OCI-LY1 (cell line): ENCODE measurements around the gene FOXN3.

Experiments used
- H2AFZ ChIP-seq: fragments of 200-600 bp; sonication (generic), shearing (Covaris generic); 2 replicates; pipeline ENCODE4 v1.6.0; 2014; ENCODE audit warnings: antibody characterized with exemption, mild to moderate bottlenecking, low read length
- H3F3A ChIP-seq: fragments of 200-600 bp; sonication (generic), shearing (Covaris generic); 2 replicates; pipeline ENCODE4 v1.6.0; 2014; ENCODE audit warnings: mild to moderate bottlenecking, antibody characterized with exemption, low read length, moderate library complexity; ENCODE audit not compliant: insufficient read depth
- H3K27ac ChIP-seq: fragments of 200-600 bp; sonication (generic); 2 replicates; pipeline ENCODE4 v1.5.1; 2014; ENCODE audit warnings: low read length, mixed run types, mild to moderate bottlenecking, low read depth; ENCODE audit not compliant: poor library complexity, severe bottlenecking
- H3K27me3 ChIP-seq: fragments of 200-600 bp; sonication (generic); 2 replicates; pipeline ENCODE4 v1.6.0; 2014; ENCODE audit warnings: antibody characterized with exemption, mild to moderate bottlenecking, low read length, moderate library complexity; ENCODE audit not compliant: insufficient read depth
- H3K36me3 ChIP-seq: fragments of 200-600 bp; sonication (generic); 2 replicates; pipeline ENCODE4 v1.6.1; 2014; ENCODE audit warnings: mild to moderate bottlenecking, antibody characterized with exemption, low read length, moderate library complexity, mixed read lengths; ENCODE audit not compliant: insufficient read depth
- H3K4me1 ChIP-seq: fragments of 200-600 bp; sonication (generic); 2 replicates; pipeline ENCODE4 v1.5.1; 2014; ENCODE audit warnings: mild to moderate bottlenecking, low read length, moderate library complexity; ENCODE audit not compliant: insufficient read depth, severe bottlenecking
- H3K4me2 ChIP-seq: fragments of 200-600 bp; sonication (generic), shearing (Covaris generic); 2 replicates; pipeline ENCODE4 v1.6.1; 2014; ENCODE audit warnings: low read length
- H3K4me3 ChIP-seq: fragments of 200-600 bp; sonication (generic); 2 replicates; pipeline ENCODE4 v1.5.1; 2014; ENCODE audit warnings: low read length, low read depth, mild to moderate bottlenecking, mixed read lengths; ENCODE audit not compliant: poor library complexity, severe bottlenecking
- H3K79me2 ChIP-seq: fragments of 200-600 bp; shearing (Covaris generic); 2 replicates; pipeline ENCODE4 v1.6.1; 2016; ENCODE audit warnings: mixed run types, low read length, mixed read lengths; ENCODE audit not compliant: insufficient read depth
- H3K9ac ChIP-seq: fragments of 200-600 bp; sonication (generic), shearing (Covaris generic); 2 replicates; pipeline ENCODE4 v1.6.1; 2014; ENCODE audit warnings: mild to moderate bottlenecking, low read length, mixed read lengths
- H3K9me2 ChIP-seq: fragments of 200-600 bp; sonication (generic), shearing (Covaris generic); 2 replicates; pipeline ENCODE4 v1.6.1; 2014; ENCODE audit warnings: low read depth, mild to moderate bottlenecking, low read length, mixed read lengths
- H3K9me3 ChIP-seq: fragments of 200-600 bp; shearing (Covaris generic); 2 replicates; pipeline ENCODE4 v1.6.1; 2014; ENCODE audit warnings: low read length, mixed read lengths
- H4K20me1 ChIP-seq: fragments of 200-600 bp; sonication (generic), shearing (Covaris generic); 2 replicates; pipeline ENCODE4 v1.6.0; 2016; ENCODE audit warnings: mild to moderate bottlenecking, low read length; ENCODE audit not compliant: insufficient read depth
- CTCF ChIP-seq: fragments of 200-600 bp; sonication (generic), shearing (Covaris generic); IDR thresholded peaks from 2 replicates; pipeline ENCODE4 v1.5.1; 2017; ENCODE audit warnings: mild to moderate bottlenecking, antibody characterized with exemption, low read length, moderate library complexity, mixed read lengths
- EZH2 ChIP-seq: fragments of 200-600 bp; sonication (generic), shearing (Covaris generic); IDR thresholded peaks from 2 replicates; pipeline ENCODE4 v1.8.0; 2017; ENCODE audit warnings: borderline replicate concordance, mixed run types, mild to moderate bottlenecking, antibody characterized with exemption, low read length, moderate library complexity, mixed read lengths

FOXN3 gene

GRCh38 chr14:89294060-89294459 lies 123.0 kb downstream of the FOXN3 start:
- no peaks in the 10 kb centered on the region for H3K79me2 ChIP-seq
- no peak overlapping the region for H2AFZ ChIP-seq

GRCh38 chr14:89293314-89293916 lies 123.6 kb downstream of the FOXN3 start:
- Histone ChIP-seq H3K27me3 (no peaks in the 10 kb centered on the region), H3K27ac (peak overlapping the region; percentile 33), H3K4me2 (peak overlapping the region; percentile 14; the same call in 1 of the 2 replicates), H3F3A (no peaks in the 10 kb centered on the region), H4K20me1 (no peaks in the 10 kb centered on the region), H3K4me3 (no peak overlapping the region), H3K79me2 (no peaks in the 10 kb centered on the region), H3K9me2 (no peaks in the 10 kb centered on the region), H3K9ac (no peak overlapping the region; the same call in 1 of the 2 replicates), H3K9me3 (no peaks in the 10 kb centered on the region), H3K4me1 (peaks cover 47% of the 10 kb centered on the region), H2AFZ (no peak overlapping the region), H3K36me3 (peaks cover 5% of the 10 kb centered on the region; the same call in 1 of the 2 replicates)
- TF ChIP-seq EZH2, result no peak
- no peak for TF ChIP-seq CTCF

More at GRCh38 chr14:89294060-89294459, 123.0 kb downstream of the FOXN3 start:
- H3K4me1 ChIP-seq, result peaks cover 47% of the 10 kb centered on the region
- no peak overlapping the region for H3K4me2 ChIP-seq
- TF ChIP-seq CTCF (no peak), EZH2 (no peak)
- H3K9me2 ChIP-seq, result no peaks in the 10 kb centered on the region
- H3K9ac ChIP-seq, result no peak overlapping the region; the same call in 1 of the 2 replicates
- no peaks in the 10 kb centered on the region for H3K27me3 ChIP-seq
- H3K27ac ChIP-seq, result no peak overlapping the region
- no peaks in the 10 kb centered on the region for H3F3A ChIP-seq
- peaks cover 10% of the 10 kb centered on the region for H3K36me3 ChIP-seq
- no peaks in the 10 kb centered on the region for H4K20me1 ChIP-seq
- 0 out of 2 replicates have a peak, but pooled peaks cover under 1% of the 10 kb centered on the region for H3K9me3 ChIP-seq
- no peak overlapping the region for H3K4me3 ChIP-seq

- TF ChIP-seq CTCF (no peak), EZH2 (no peak)
- H4K20me1 ChIP-seq, result no peaks in the 10 kb centered on the region
- H3K27ac ChIP-seq, result peak overlapping the region; percentile 33
- H3K4me3 ChIP-seq, result no peak overlapping the region
- H2AFZ ChIP-seq, result no peak overlapping the region
- no peaks in the 10 kb centered on the region for H3K79me2 ChIP-seq
- no peaks in the 10 kb centered on the region for H3K27me3 ChIP-seq
- no peak overlapping the region; the same call in 1 of the 2 replicates for H3K9ac ChIP-seq
- H3K9me2 ChIP-seq, result no peaks in the 10 kb centered on the region
- H3K9me3 ChIP-seq, result no peaks in the 10 kb centered on the region
- no peaks in the 10 kb centered on the region for H3F3A ChIP-seq
- H3K36me3 ChIP-seq, result peaks cover 5% of the 10 kb centered on the region; the same call in 1 of the 2 replicates
- H3K4me2 ChIP-seq, result peak overlapping the region; percentile 14; the same call in 1 of the 2 replicates
- peaks cover 47% of the 10 kb centered on the region for H3K4me1 ChIP-seq
Observed at GRCh38 chr14:89292579-89293313, 124.3 kb downstream of the FOXN3 start.
